Astrocyte of the spinal cord (primary cell): ENCODE measurements around the gene INSIG2.

Experiments
- DNase-seq: peaks from one replicate; pipeline ENCODE4 v3.0.0; 2011; ENCODE audit warnings: low read depth, low spot score
- H3K4me3 ChIP-seq: 2 replicates; pipeline ENCODE4 v1.5.1; 2011; ENCODE audit warnings: low read depth, mild to moderate bottlenecking, low read length, moderate library complexity
- in situ Hi-C: cut with HindIII; loops from 2 replicates; pipeline ENCODE4 v1.10.0; 2017; ENCODE audit warnings: low sequenced_read_pairs
- TF ChIP-seq, protein P1 (sequence below): IDR thresholded peaks from 2 replicates; pipeline ENCODE4 v1.5.1; 2012; ENCODE audit warnings: low read depth, mild to moderate bottlenecking, low read length, inconsistent platforms

The INSIG2 gene

DNA sequence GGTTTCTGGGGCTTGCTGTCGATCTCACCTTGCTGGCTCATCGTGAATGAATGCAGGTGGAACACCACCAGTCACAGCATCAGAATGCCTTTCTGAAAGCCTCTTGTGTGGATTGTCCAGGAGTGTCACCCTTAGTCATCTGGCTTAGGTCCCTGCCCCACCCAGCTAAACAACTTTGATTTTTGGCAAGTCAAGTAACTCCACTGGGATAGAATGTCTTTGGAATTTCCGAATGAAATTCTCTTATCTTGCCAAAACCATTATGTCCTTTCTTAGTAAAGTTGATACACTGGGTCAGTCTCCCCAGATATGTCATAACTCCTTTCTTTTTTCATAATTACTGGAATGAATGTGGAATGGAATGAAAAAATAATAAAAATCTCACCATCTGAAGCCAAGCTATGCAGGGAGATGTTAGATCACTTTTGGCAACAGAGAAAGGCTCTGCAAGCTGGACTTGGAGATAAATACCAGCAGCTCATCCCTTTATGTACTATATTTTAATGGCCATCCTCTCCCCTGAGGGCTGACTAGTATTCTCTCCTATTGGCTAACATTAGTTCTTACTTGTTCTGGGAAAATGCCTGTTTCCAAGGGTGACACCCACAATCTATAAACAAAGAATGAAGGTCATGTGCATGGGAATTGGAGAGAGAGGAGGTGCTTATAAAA, 35.4 kb downstream of the INSIG2 start:
- peak; percentile 70 for DNase-seq
- H3K4me3 ChIP-seq = no peak overlapping the region
- TF ChIP-seq, protein P1, sequence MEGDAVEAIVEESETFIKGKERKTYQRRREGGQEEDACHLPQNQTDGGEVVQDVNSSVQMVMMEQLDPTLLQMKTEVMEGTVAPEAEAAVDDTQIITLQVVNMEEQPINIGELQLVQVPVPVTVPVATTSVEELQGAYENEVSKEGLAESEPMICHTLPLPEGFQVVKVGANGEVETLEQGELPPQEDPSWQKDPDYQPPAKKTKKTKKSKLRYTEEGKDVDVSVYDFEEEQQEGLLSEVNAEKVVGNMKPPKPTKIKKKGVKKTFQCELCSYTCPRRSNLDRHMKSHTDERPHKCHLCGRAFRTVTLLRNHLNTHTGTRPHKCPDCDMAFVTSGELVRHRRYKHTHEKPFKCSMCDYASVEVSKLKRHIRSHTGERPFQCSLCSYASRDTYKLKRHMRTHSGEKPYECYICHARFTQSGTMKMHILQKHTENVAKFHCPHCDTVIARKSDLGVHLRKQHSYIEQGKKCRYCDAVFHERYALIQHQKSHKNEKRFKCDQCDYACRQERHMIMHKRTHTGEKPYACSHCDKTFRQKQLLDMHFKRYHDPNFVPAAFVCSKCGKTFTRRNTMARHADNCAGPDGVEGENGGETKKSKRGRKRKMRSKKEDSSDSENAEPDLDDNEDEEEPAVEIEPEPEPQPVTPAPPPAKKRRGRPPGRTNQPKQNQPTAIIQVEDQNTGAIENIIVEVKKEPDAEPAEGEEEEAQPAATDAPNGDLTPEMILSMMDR = no peak
- in situ Hi-C loops = no loop called here

DNA sequence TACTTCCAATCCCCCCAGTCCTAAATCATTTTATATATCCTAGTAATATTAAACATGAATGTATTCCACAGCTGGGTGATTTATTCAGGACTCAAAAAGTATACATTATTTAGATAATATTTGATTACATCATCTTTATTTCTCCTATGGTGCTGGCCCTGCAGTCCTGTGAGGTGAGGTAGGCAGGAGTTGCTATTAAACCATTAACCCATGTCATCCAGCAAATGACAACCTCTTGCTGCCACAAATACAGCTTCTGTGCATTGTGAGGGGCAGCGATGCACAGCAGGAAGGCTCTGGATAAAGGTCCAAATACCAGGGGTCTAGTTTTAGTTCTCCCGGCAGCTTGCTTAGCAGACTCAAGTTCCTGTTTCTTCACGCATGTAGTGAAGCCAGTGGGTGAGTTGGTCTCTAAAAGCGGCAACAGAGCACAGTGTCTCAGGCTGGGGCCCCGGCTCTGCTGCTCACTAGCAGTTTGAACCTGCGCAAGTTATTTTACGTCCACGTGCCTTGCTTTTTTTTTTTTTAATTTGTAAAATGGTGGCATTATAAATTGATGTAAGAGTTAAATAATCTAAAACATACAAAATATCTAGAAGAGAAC, 36.1 kb downstream of the INSIG2 start:
- no peak overlapping the region for H3K4me3 ChIP-seq
- DNase-seq = no peak
- TF ChIP-seq, protein P1 = no peak
- in situ Hi-C loops = no loop called here

DNA sequence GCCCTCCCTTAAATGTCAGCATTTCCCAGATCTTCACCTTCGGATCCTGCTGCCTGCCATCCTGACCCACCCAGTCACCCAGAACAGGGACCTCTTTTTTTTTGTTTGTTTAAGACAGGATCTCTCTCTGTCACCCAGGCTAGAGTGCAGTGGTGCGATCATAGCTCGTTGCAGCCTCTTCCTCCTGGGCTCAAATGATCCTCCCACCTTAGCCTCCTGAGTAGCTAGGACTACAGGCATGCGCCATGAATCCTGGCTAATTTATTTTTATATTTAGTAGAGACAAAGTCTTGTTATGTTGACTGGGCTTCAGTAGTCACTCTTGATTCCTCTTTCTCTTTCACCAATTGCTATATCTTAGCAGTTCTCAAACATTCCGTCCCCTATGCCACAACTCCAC, 39.0 kb downstream of the INSIG2 start:
- H3K4me3 ChIP-seq = no peak overlapping the region
- no peak for DNase-seq
- in situ Hi-C loops = no loop called here
- TF ChIP-seq, protein P1 = no peak

DNA sequence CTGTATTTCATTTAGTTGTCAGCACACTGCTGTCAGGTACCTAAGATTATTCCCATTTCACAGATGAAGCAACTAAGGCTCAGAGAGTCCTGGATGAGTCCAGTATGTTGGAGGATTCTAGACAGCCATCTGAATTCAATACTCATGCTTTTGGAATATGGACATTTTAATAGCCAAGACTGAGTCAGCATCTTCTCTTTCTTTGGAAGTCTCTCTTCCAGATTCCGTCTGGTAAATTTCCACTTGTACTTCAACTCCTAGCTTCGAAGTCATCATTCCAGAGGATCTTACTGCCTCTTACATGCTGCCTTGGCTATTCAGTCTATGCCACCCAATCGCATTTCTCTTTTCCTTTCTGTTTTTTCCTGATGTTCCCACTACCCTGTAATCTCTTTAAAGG, 40.6 kb downstream of the INSIG2 start:
- TF ChIP-seq, protein P1 = no peak
- in situ Hi-C loops = no loop called here
- no peak for DNase-seq
- no peak overlapping the region for H3K4me3 ChIP-seq

DNA sequence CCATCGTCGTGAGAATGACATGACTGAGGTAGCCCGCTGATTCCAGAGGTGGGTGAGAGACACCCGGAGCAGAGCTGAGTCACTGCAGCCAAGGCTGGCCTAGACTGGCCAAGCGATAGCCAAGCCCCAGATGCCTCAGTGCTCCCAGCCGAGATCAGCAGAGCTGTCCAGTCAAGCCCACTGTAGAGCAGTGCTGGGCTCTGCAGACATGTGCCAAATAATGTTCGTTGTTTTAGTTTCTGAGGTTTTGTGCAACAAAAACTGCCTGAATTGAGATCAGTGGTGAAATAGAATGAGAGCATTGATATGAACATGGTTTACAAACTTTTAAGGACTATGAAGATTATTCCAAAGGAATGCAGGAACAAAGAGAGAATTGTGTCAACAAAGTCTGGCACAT, 42.1 kb downstream of the INSIG2 start:
- no peak overlapping the region for H3K4me3 ChIP-seq
- TF ChIP-seq, protein P1 = no peak
- no peak for DNase-seq
- in situ Hi-C loops = no loop called here

DNA sequence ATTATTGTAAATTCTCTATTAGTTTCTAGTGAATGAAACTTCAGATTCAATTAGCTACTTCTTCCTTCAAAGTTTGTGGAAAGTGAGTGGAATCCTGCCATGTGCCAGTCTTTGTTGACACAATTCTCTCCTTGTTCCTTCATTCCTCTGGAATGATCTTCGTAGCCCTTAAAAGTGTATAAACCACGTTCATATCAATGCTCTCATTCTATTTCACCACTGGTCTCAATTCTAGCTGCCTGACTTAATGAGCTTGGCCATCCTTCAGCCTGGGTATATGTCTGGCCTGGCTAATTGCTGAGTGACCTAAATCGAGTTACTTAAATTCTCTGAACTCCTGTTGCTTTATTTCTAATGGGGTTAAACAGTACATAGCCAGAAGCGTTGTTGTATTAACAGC, 43.5 kb downstream of the INSIG2 start:
- in situ Hi-C loops = no loop called here
- H3K4me3 ChIP-seq = no peak overlapping the region
- TF ChIP-seq, protein P1 = no peak
- no peak for DNase-seq
